Suprapubic skin (tissue), 4 donors: Measurements from ENCODE around the gene UQCRQ.

ENCODE experiments used
- POLR2A ChIP-seq, 2 donors: fragments of 450-650 bp; IDR thresholded peaks; one replicate each; pipeline ENCODE4 v1.6.1; 2017; ENCODE audit warnings: antibody characterized with exemption in 2 of 2, mild to moderate bottlenecking in 2 of 2, moderate library complexity in 2 of 2
- POLR2AphosphoS5 ChIP-seq, 3 donors: sonication (generic); formaldehyde crosslinking; IDR thresholded peaks; one replicate each; pipeline ENCODE4 v1.6.1; 2017; ENCODE audit warnings: antibody characterized with exemption in 3 of 3
- TF ChIP-seq, protein P1 (sequence below), 2 donors: fragments of 200-600 bp in 1 of 2; fragments of 450-650 bp in 1 of 2; sonication (generic) in 1 of 2; IDR thresholded peaks; one replicate each; pipeline ENCODE4 v1.5.1; 2016 to 2019; ENCODE audit warnings: antibody characterized with exemption in 2 of 2, mild to moderate bottlenecking in 1 of 2, moderate library complexity in 1 of 2

GRCh38 chr5:132873930-132874271 is 7.5 kb downstream of the UQCRQ start:
- TF ChIP-seq POLR2A (IDR thresholded peaks at IDR 0.05): no peak
- no peak for TF ChIP-seq POLR2AphosphoS5 (IDR thresholded peaks at IDR 0.05)
- TF ChIP-seq, protein P1, sequence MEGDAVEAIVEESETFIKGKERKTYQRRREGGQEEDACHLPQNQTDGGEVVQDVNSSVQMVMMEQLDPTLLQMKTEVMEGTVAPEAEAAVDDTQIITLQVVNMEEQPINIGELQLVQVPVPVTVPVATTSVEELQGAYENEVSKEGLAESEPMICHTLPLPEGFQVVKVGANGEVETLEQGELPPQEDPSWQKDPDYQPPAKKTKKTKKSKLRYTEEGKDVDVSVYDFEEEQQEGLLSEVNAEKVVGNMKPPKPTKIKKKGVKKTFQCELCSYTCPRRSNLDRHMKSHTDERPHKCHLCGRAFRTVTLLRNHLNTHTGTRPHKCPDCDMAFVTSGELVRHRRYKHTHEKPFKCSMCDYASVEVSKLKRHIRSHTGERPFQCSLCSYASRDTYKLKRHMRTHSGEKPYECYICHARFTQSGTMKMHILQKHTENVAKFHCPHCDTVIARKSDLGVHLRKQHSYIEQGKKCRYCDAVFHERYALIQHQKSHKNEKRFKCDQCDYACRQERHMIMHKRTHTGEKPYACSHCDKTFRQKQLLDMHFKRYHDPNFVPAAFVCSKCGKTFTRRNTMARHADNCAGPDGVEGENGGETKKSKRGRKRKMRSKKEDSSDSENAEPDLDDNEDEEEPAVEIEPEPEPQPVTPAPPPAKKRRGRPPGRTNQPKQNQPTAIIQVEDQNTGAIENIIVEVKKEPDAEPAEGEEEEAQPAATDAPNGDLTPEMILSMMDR (IDR thresholded peaks at IDR 0.05): no peak
